Fibroblast of mammary gland (primary cell): Measurements from ENCODE around the gene SHISA4.
A peak's percentile ranks its signal among the peaks of the same experiment; 100 is the strongest.

Experiments
- DNase-seq: peaks from one replicate; pipeline ENCODE4 v3.0.0-alpha.2; 2010; ENCODE audit warnings: low read depth
- H3K4me3 ChIP-seq: 2 replicates; pipeline ENCODE4 v1.5.1; 2011; ENCODE audit warnings: low read depth, mild to moderate bottlenecking, low read length, moderate library complexity; ENCODE audit not compliant: control insufficient read depth
- CTCF ChIP-seq: conservative IDR thresholded peaks from 2 replicates; pipeline ENCODE4 v1.5.1; 2011; ENCODE audit warnings: low read depth, low read length, inconsistent platforms; ENCODE audit not compliant: control insufficient read depth, insufficient read depth

Gene SHISA4

DNA sequence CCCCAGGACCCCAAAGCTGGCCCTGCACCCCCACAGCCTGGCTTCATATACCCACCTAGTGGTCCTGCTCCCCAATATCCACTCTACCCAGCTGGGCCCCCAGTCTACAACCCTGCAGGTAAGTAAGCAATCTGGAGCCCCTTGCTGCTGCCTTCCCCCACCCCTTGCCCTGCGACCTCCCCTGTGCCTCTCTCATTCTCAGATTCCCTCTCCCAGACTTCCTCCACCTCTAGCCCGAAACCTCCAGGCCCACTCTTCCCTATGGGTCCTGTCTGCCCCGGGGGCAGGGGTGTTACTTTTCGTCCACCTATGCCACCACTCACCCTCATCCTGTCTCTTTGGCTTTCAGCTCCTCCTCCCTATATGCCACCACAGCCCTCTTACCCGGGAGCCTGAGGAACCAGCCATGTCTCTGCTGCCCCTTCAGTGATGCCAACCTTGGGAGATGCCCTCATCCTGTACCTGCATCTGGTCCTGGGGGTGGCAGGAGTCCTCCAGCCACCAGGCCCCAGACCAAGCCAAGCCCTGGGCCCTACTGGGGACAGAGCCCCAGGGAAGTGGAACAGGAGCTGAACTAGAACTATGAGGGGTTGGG, 2.9 kb downstream of the SHISA4 start:
- no peak overlapping the region for H3K4me3 ChIP-seq
- no peak for TF ChIP-seq CTCF
- DNase-seq: no peak

DNA sequence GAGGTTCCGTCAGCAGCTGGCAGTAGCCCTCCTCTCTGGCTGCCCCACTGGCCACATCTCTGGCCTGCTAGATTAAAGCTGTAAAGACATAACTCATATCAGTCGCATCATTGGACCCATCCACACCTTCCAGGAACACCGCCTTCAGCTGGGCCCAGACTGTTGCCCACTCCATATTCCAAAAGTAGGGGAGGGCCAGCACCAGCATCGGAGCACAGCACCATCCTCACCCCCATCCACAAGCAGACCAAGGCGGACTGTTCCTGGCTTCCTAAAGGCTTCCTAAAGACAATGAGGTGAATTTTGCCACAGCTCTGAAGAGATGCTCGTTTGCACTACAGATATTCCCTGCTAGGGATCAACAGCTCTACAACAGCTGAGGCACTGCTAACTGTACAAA, 3.5 kb downstream of the SHISA4 start:
- no peak for DNase-seq
- H3K4me3 ChIP-seq: no peak overlapping the region
- TF ChIP-seq CTCF: no peak

DNA sequence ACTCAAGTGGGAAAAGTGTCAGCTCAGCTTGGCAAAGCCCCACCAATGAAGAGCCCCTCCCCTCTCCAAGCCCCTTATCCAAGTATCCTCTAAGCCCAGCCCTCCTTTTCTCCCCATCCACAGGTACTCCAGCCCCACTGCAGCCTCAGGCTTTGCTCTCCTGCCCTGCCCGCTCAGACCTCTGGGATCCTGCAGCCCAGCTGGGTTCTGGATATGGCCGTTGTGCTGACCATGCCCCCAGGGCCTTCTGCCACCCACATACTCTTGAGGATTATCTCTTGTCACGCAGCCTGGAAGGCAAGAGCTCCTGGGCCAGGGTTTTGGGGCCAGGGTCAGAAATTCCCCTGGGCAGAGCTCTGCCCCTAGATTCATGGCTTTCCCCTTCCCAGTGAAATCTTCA, 4.7 kb downstream of the SHISA4 start:
- no peak for TF ChIP-seq CTCF
- no peak overlapping the region for H3K4me3 ChIP-seq
- no peak for DNase-seq

- no peak for TF ChIP-seq CTCF
- no peak overlapping the region for H3K4me3 ChIP-seq
- no peak for DNase-seq
Measured at GRCh38 chr1:201894343-201895119, 5.8 kb downstream of the SHISA4 start.

DNA sequence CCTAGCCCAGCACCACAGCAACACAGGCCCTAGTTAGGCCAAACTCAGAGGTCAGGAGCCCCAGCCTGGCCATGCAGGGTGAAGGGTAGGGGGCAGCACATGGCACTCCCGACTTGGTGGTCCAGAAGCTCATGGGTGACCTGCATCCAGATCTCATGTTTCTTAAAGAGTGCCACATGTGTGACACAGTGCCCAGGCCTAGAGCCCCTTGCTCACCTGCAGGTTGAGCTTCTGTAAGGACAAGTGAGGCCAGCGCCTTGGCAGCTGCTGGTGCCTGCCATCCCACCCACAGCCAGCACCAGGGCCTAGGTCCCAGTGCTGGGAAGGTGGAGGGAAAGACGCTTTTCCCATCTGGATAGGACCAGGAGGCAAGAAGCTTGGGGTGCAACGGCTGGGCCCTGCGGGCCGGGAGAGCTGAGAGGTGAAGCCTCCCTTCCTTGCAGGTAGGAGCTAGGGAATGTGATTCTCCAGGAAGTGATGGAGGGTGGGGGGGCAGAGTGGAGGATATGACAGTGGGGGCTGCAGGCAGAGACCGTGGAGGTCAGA, 6.5 kb downstream of the SHISA4 start:
- H3K4me3 ChIP-seq: no peak overlapping the region
- no peak for TF ChIP-seq CTCF
- no peak for DNase-seq

DNA sequence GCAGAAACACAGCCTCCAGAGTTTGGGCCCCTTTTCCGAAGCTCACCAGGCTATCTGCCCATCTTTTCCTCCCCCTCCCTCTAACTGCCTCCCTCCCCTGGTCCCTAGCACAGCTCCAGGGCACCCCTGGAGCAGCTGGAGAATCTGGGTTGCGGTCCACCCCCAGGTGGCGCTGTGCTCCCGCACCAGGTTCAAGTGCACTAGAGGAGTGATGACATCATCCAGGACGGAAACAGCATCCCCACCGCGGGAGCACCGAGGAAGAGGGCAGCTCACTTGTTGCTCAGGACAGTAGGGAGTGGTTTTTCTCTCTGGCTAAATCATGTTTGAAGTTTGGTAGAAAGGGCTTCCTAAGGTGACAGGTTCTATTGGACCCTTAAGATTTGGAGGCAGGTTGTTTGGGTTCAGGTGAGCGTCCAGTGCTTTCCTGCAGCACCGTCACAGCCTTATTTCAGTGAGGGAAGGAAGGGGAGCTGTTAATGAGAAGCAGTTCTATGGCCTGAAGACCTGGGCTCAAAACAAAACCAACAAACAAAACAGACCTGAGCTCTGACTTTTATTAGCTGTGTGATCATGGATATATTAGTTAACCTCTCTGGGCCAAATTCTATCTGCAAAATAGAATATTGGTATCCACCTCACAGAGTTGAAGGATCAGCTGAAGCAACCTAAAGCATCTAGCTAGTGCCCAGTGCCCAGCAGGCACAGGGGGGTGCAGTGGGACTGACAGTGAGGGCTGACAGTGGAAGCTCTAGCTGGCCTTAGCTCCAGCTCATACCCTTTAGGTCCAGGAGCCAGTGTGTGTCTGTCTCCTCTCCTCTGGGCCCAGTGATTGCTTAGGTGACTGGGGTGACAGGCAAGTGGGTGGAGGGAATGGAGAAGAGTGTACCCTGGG, 7.5 kb downstream of the SHISA4 start:
- peak; percentile 98 for TF ChIP-seq CTCF
- H3K4me3 ChIP-seq: no peak overlapping the region
- peak; percentile 91 for DNase-seq
